Sigmoid colon (tissue), 4 donors: ENCODE data around the gene FGF2.

ENCODE experiments used
- CTCF ChIP-seq, 4 experiments: fragments of 450-650 bp in 3 of 4; fragments of 200-600 bp in 1 of 4; IDR thresholded peaks; one replicate each; pipeline ENCODE4 v1.5.1; 2016 to 2019; ENCODE audit warnings: antibody characterized with exemption in 4 of 4, mild to moderate bottlenecking in 3 of 4, moderate library complexity in 2 of 4
- EP300 ChIP-seq, 4 donors: sonication (generic); formaldehyde crosslinking; IDR thresholded peaks; one replicate each; pipeline ENCODE4 v1.6.1; 2017; ENCODE audit warnings: antibody characterized with exemption in 4 of 4
- POLR2A ChIP-seq, 2 donors: fragments of 450-650 bp; IDR thresholded peaks; one replicate each; pipeline ENCODE4 v1.6.1; 2016; ENCODE audit warnings: antibody characterized with exemption in 2 of 2, mild to moderate bottlenecking in 2 of 2, moderate library complexity in 2 of 2

GRCh38 chr4:122861172-122861943, 34.7 kb downstream of the FGF2 start:
- no peak for TF ChIP-seq CTCF (IDR thresholded peaks at IDR 0.05)
- no peak for TF ChIP-seq EP300 (IDR thresholded peaks at IDR 0.05)
- no peak for TF ChIP-seq POLR2A (IDR thresholded peaks at IDR 0.05)
